ENCODE measurements around the gene TXNDC2. TPM values are rescaled to one million over a fixed set of nuclear protein-coding genes. Genes with fewer than 3 reads are reported as not detected.

TXNDC2 gene
- total RNA-seq, 4 donors from 2014 or later = 0.26 to 1.0 (median 0.58) TPM

DNA sequence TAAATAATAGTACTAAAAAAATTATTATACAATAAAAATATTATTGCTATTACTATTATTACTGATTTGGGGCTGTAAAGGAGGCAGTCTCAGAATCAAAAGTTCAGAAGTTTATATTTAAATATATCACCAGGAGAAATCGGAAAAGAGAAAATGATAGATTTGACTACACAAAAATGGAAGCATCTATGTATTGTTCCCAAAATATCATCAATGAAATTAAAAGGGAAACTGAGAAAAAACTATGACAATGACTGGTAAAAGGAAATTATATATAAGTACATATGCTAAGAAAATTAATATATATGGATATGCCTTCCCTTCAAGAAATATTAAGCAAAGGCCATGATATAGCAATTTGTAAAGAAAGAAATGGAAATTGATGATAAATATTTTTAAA lies 7.7 kb upstream of the TXNDC2 start:
- no peaks in the 10 kb centered on the region for H3K9me3 ChIP-seq
- H3K4me3 ChIP-seq = no peak overlapping the region
- H3K4me1 ChIP-seq = peaks cover 0 to 18% (median 2%) of the 10 kb centered on the region in 4 donors
- no peaks in the 10 kb centered on the region for H3K27me3 ChIP-seq
- no peaks in the 10 kb centered on the region for H3K36me3 ChIP-seq
- intact Hi-C loops (cut with DNase I) = no loop called here
- TF ChIP-seq, protein P1, sequence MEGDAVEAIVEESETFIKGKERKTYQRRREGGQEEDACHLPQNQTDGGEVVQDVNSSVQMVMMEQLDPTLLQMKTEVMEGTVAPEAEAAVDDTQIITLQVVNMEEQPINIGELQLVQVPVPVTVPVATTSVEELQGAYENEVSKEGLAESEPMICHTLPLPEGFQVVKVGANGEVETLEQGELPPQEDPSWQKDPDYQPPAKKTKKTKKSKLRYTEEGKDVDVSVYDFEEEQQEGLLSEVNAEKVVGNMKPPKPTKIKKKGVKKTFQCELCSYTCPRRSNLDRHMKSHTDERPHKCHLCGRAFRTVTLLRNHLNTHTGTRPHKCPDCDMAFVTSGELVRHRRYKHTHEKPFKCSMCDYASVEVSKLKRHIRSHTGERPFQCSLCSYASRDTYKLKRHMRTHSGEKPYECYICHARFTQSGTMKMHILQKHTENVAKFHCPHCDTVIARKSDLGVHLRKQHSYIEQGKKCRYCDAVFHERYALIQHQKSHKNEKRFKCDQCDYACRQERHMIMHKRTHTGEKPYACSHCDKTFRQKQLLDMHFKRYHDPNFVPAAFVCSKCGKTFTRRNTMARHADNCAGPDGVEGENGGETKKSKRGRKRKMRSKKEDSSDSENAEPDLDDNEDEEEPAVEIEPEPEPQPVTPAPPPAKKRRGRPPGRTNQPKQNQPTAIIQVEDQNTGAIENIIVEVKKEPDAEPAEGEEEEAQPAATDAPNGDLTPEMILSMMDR (IDR thresholded peaks at IDR 0.05) = no peak
- no peak for TF ChIP-seq POLR2A (IDR thresholded peaks at IDR 0.05; ENCODE audit: low read depth)
- no peak for TF ChIP-seq POLR2AphosphoS5 (IDR thresholded peaks at IDR 0.05)
- no peak for TF ChIP-seq EP300 (IDR thresholded peaks at IDR 0.05)
- DNase-seq (ENCODE audit: extremely low spot score) = no peak
- 98% methylated on average over 1 of the region's 1 CpG for WGBS
- H3K27ac ChIP-seq (replicated peaks in 1 of 4) = no peak overlapping the region

DNA sequence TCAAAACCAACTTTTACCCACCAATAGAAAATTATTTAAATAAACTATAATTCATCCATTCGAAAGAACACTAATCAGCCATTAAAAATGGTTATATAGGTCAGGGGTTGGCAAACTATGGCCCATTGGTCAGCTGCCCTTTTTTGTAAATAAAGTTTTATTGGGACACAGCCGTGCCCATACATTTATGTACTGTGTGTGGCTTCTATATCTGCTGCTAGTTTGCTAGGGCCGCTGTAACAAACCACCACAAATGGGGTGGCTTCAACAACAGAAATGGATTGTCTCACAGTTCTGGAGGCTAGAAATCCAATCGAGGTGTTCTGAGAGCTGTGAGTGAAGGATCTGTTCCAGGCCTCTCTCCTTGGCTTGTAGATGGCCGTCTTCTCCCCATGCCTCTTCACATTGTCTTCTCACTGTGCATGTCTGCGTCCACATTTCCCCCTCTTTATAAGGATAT lies 7.0 kb upstream of the TXNDC2 start:
- H3K36me3 ChIP-seq = no peaks in the 10 kb centered on the region
- H3K4me3 ChIP-seq = no peak overlapping the region
- H3K4me1 ChIP-seq = peaks cover 0 to 18% (median 2%) of the 10 kb centered on the region in 4 donors
- TF ChIP-seq POLR2A (IDR thresholded peaks at IDR 0.05; ENCODE audit: low read depth) (no peak), EP300 (IDR thresholded peaks at IDR 0.05) (no peak), POLR2AphosphoS5 (IDR thresholded peaks at IDR 0.05) (no peak)
- TF ChIP-seq, protein P1 (IDR thresholded peaks at IDR 0.05) = no peak
- intact Hi-C loops (cut with DNase I) = no loop called here
- no peaks in the 10 kb centered on the region for H3K27me3 ChIP-seq
- 95% methylated on average over 6 of the region's 6 CpGs for WGBS
- H3K27ac ChIP-seq (replicated peaks in 1 of 4) = no peak overlapping the region
- no peaks in the 10 kb centered on the region for H3K9me3 ChIP-seq
- no peak for DNase-seq (ENCODE audit: extremely low spot score)

DNA sequence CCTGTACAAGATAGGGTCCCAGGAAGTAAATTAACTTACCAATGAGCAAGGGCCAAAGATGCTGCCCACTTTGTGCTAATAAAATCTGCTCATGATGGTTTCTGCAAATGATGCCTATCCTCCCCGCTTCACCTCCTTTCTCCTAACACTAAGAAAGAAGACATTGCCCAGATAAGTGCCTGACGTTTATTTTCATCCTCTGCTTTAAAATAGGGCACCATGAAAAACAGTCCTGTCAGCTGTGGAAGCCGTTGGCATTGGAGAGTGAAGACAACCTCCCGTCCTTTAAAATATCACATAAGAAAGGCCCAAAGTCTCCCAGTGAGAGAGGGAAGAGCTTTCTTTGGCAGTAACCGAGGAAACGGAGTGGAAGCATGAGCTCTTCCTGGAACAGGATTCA lies 1.7 kb upstream of the TXNDC2 start:
- Histone ChIP-seq H3K9me3 (no peaks in the 10 kb centered on the region), H3K36me3 (no peaks in the 10 kb centered on the region), H3K4me3 (no peak overlapping the region), H3K4me1 (peaks cover 0 to 11% (median 0%) of the 10 kb centered on the region in 4 donors), H3K27ac (replicated peaks in 1 of 4) (no peak overlapping the region), H3K27me3 (no peaks in the 10 kb centered on the region)
- no peak for TF ChIP-seq POLR2AphosphoS5 (IDR thresholded peaks at IDR 0.05)
- TF ChIP-seq POLR2A (IDR thresholded peaks at IDR 0.05; ENCODE audit: low read depth) = no peak
- TF ChIP-seq EP300 (IDR thresholded peaks at IDR 0.05) = no peak
- TF ChIP-seq, protein P1 (IDR thresholded peaks at IDR 0.05) = no peak
- no peak for DNase-seq (ENCODE audit: extremely low spot score)
- 89% methylated on average over 6 of the region's 6 CpGs for WGBS
- intact Hi-C loops (cut with DNase I) = no loop called here

DNA sequence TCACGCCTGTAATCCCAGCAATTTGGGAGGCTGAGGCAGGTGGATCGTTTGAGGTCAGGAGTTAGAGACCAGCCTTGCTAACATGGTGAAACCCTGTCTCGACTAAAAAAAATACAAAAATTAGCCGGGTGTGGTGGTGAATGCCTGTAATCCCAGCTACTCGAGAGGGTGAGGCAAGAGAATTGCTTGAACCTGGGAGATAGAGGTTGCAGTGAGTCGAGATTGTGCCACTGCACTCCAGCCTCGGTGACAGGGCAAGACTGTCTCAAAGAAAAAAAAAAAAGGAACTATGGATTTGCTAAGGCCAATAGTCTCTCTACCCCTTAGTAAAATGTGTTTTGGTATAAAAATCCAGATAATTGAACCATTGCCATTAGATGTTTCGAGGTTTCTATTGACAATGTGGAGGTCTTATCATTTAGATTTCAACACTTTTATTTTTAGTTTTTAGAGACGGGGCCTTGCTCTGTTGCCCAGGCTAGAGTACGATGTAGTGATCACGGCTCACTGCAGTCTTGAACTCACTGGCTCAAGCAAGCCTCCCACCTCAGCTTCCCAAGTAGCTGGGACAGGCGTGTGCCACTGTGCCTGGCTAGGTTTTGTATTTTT lies 1.1 kb upstream of the TXNDC2 start:
- TF ChIP-seq, protein P1 (IDR thresholded peaks at IDR 0.05) = no peak
- TF ChIP-seq POLR2A (IDR thresholded peaks at IDR 0.05; ENCODE audit: low read depth) (no peak), POLR2AphosphoS5 (IDR thresholded peaks at IDR 0.05) (no peak), EP300 (IDR thresholded peaks at IDR 0.05) (no peak)
- Histone ChIP-seq H3K4me1 (peaks cover 0 to 11% (median 0%) of the 10 kb centered on the region in 4 donors), H3K9me3 (no peaks in the 10 kb centered on the region), H3K27me3 (no peaks in the 10 kb centered on the region), H3K4me3 (no peak overlapping the region), H3K36me3 (no peaks in the 10 kb centered on the region), H3K27ac (replicated peaks in 1 of 4) (no peak overlapping the region)
- intact Hi-C loops (cut with DNase I) = no loop called here
- 93% methylated on average over 12 of the region's 12 CpGs for WGBS
- no peak for DNase-seq (ENCODE audit: extremely low spot score)

DNA sequence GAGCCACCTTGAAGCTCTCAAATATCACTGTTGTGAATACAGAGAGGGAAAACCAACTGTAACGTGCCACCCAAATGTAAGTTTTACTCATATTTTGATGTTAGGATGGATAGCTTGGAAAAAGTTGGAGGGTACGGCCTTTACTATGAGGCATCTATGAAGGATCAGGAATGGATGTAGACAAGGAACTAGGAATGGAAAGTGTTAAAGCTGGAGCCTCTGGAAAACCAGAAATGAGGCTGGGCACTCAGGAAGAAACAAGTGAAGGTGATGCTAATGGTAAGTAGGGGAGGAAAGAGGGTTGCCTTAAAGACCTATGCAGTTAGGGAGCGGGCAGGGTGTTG lies 204 bp downstream of the TXNDC2 start:
- Histone ChIP-seq H3K27ac (replicated peaks in 1 of 4) (no peak overlapping the region), H3K9me3 (no peaks in the 10 kb centered on the region), H3K27me3 (no peaks in the 10 kb centered on the region), H3K4me1 (peaks cover 0 to 15% (median under 1%) of the 10 kb centered on the region in 4 donors), H3K4me3 (no peak overlapping the region), H3K36me3 (no peaks in the 10 kb centered on the region)
- WGBS = 97% methylated on average over 3 of the region's 3 CpGs
- TF ChIP-seq, protein P1 (IDR thresholded peaks at IDR 0.05) = no peak
- no peak for TF ChIP-seq POLR2A (IDR thresholded peaks at IDR 0.05; ENCODE audit: low read depth)
- TF ChIP-seq EP300 (IDR thresholded peaks at IDR 0.05) = no peak
- no peak for TF ChIP-seq POLR2AphosphoS5 (IDR thresholded peaks at IDR 0.05)
- intact Hi-C loops (cut with DNase I) = no loop called here
- no peak for DNase-seq (ENCODE audit: extremely low spot score)

All from esophagus muscularis mucosa (tissue), 4 donors.